ENCODE results near the gene TECTA. TPM values are rescaled to one million over a fixed set of nuclear protein-coding genes. Genes with fewer than 3 reads are reported as not detected.

Gene TECTA
- total RNA-seq, 1 donor from 2014 or later: 0.75 TPM

- H3K27me3 Mint-ChIP-seq (ENCODE audit: low read depth): no peaks in the 10 kb centered on the region
- no peak for DNase-seq (ENCODE audit: low spot score)
- no peaks in the 10 kb centered on the region for H3K36me3 Mint-ChIP-seq (ENCODE audit: low read depth)
- no peak overlapping the region for H3K27ac Mint-ChIP-seq (ENCODE audit: unreplicated experiment)
- no peaks in the 10 kb centered on the region for H3K9me3 Mint-ChIP-seq (ENCODE audit: low read depth)
- H3K4me1 Mint-ChIP-seq (ENCODE audit: low read depth): no peaks in the 10 kb centered on the region
- TF ChIP-seq CTCF (IDR thresholded peaks at IDR 0.05): no peak
- no peak overlapping the region for H3K4me3 Mint-ChIP-seq (ENCODE audit: unreplicated experiment)
Measured at GRCh38 chr11:121129362-121130340, 28.6 kb downstream of the TECTA start.

GRCh38 chr11:121131656-121132055 lies 30.6 kb downstream of the TECTA start:
- DNase-seq (ENCODE audit: low spot score): no peak
- Mint-ChIP-seq H3K27ac (ENCODE audit: unreplicated experiment) (no peak overlapping the region), H3K27me3 (ENCODE audit: low read depth) (no peaks in the 10 kb centered on the region), H3K9me3 (ENCODE audit: low read depth) (no peaks in the 10 kb centered on the region), H3K4me3 (ENCODE audit: unreplicated experiment) (no peak overlapping the region), H3K4me1 (ENCODE audit: low read depth) (no peaks in the 10 kb centered on the region), H3K36me3 (ENCODE audit: low read depth) (no peaks in the 10 kb centered on the region)
- no peak for TF ChIP-seq CTCF (IDR thresholded peaks at IDR 0.05)

- no peaks in the 10 kb centered on the region for H3K36me3 Mint-ChIP-seq (ENCODE audit: low read depth)
Measured at GRCh38 chr11:121132211-121132976, 31.4 kb downstream of the TECTA start.

GRCh38 chr11:121134741-121135312 lies 33.8 kb downstream of the TECTA start:
- H3K27me3 Mint-ChIP-seq (ENCODE audit: low read depth): no peaks in the 10 kb centered on the region
- no peaks in the 10 kb centered on the region for H3K9me3 Mint-ChIP-seq (ENCODE audit: low read depth)
- H3K36me3 Mint-ChIP-seq (ENCODE audit: low read depth): no peaks in the 10 kb centered on the region
- H3K27ac Mint-ChIP-seq (ENCODE audit: unreplicated experiment): no peak overlapping the region
- H3K4me3 Mint-ChIP-seq (ENCODE audit: unreplicated experiment): no peak overlapping the region
- DNase-seq (ENCODE audit: low spot score): no peak
- H3K4me1 Mint-ChIP-seq (ENCODE audit: low read depth): no peaks in the 10 kb centered on the region
- TF ChIP-seq CTCF (IDR thresholded peaks at IDR 0.05): no peak

More at GRCh38 chr11:121132211-121132976, 31.4 kb downstream of the TECTA start:
- no peaks in the 10 kb centered on the region for H3K27me3 Mint-ChIP-seq (ENCODE audit: low read depth)
- DNase-seq (ENCODE audit: low spot score): no peak
- no peak for TF ChIP-seq CTCF (IDR thresholded peaks at IDR 0.05)
- H3K9me3 Mint-ChIP-seq (ENCODE audit: low read depth): no peaks in the 10 kb centered on the region
- no peak overlapping the region for H3K4me3 Mint-ChIP-seq (ENCODE audit: unreplicated experiment)
- no peak overlapping the region for H3K27ac Mint-ChIP-seq (ENCODE audit: unreplicated experiment)
- H3K4me1 Mint-ChIP-seq (ENCODE audit: low read depth): no peaks in the 10 kb centered on the region

GRCh38 chr11:121137005-121137404 lies 36.0 kb downstream of the TECTA start:
- Mint-ChIP-seq H3K4me3 (ENCODE audit: unreplicated experiment) (no peak overlapping the region), H3K27ac (ENCODE audit: unreplicated experiment) (no peak overlapping the region), H3K36me3 (ENCODE audit: low read depth) (no peaks in the 10 kb centered on the region), H3K9me3 (ENCODE audit: low read depth) (no peaks in the 10 kb centered on the region), H3K27me3 (ENCODE audit: low read depth) (no peaks in the 10 kb centered on the region), H3K4me1 (ENCODE audit: low read depth) (no peaks in the 10 kb centered on the region)
- no peak for TF ChIP-seq CTCF (IDR thresholded peaks at IDR 0.05)
- no peak for DNase-seq (ENCODE audit: low spot score)

Data from chondrocyte (in vitro differentiated cells).